Measurements from ENCODE around the gene SORL1. TPM values are rescaled to one million over a fixed set of nuclear protein-coding genes. Genes with fewer than 3 reads are reported as not detected.

SORL1 gene
- total and polyA plus RNA-seq, 2 of the 13 experiments (the other 11 are each of a cell fraction or from before 2014, with no cell fraction given) = 21.3 to 148 TPM

DNA sequence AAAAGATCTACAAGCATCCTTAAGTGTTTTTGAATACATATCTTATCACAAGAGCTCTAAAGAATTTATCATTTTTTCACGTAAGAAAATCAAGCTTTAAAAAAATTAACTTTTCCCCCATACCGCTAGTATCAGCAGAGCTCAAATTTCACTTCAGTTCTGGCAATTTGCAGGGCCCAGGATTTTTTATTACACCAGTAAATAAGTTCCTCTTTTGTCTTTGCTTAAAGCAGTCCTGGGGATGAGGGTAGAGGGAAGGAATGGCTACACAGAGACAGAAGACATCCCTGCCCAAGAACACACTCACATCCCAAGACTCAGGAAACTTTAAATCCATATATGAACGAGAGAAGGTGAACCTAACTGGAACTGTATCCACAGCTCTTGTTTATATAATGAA is 22.6 kb upstream of the SORL1 start:
- Histone ChIP-seq H3K79me2 (ENCODE audit: insufficient read depth, low read length) (no peaks in the 10 kb centered on the region), H3K9ac (ENCODE audit: insufficient read depth, low read depth, low read length) (no peak overlapping the region), H3K27me3 (ENCODE audit: control insufficient read depth in 1 of 2, insufficient read depth in 2 of 2, low read length in 2 of 2) (peaks cover 0 to 19% of the 10 kb centered on the region in 2 experiments; a peak in 4 of 5 replicates), H4K20me1 (ENCODE audit: insufficient read depth, low read length) (no peaks in the 10 kb centered on the region), H3K4me1 (ENCODE audit: insufficient read depth, low read length) (peaks cover 9% of the 10 kb centered on the region), H3K9me3 (ENCODE audit: low read length) (no peaks in the 10 kb centered on the region), H3K4me3 (replicated peaks in 1 of 3; ENCODE audit: insufficient read depth in 1 of 3, low read depth in 2 of 3, low read length in 3 of 3) (no peak overlapping the region), H3K36me3 (replicated peaks in 1 of 2; ENCODE audit: control insufficient read depth in 1 of 2, insufficient read depth in 2 of 2, low read length in 2 of 2) (no peaks in the 10 kb centered on the region), H3K27ac (ENCODE audit: extremely low read length, insufficient read depth, low read length) (no peak overlapping the region), H2AFZ (ENCODE audit: low read length) (no peak overlapping the region), H3K4me2 (ENCODE audit: low read depth, low read length) (no peak overlapping the region)
- CTCF ChIA-PET (ENCODE audit: low intra/inter-chr PET ratio, low total read pairs) = no interaction called here
- DNase-seq (ENCODE audit: low spot score) = no peak
- no peak for FAIRE-seq
- WGBS (ENCODE audit: low lambda C conversion rate) = 25% methylated on average over 3 of the region's 3 CpGs
- TF ChIP-seq FOXP1 (IDR thresholded peaks at IDR 0.05) = no peak
- no peak for TF ChIP-seq FOXP1 (CRISPR knock-in tag; IDR thresholded peaks at IDR 0.05)
- no peak for TF ChIP-seq HIVEP1 (CRISPR knock-in tag; IDR thresholded peaks at IDR 0.05)
- no peak for TF ChIP-seq ZNF17 (CRISPR knock-in tag; IDR thresholded peaks at IDR 0.05)
- no peak for TF ChIP-seq MIER2 (CRISPR knock-in tag; IDR thresholded peaks at IDR 0.05)
- no peak for TF ChIP-seq HNF1A (IDR thresholded peaks at IDR 0.05; ENCODE audit: low read depth)
- no peak for TF ChIP-seq HNF1A (CRISPR knock-in tag; IDR thresholded peaks at IDR 0.05; ENCODE audit: borderline replicate concordance)
- no peak for TF ChIP-seq MBNL3 (CRISPR knock-in tag; conservative IDR thresholded peaks at IDR 0.05)
- TF ChIP-seq KLF11 (CRISPR knock-in tag; IDR thresholded peaks at IDR 0.05) = no peak
- TF ChIP-seq ATF7-NPFF (CRISPR knock-in tag; IDR thresholded peaks at IDR 0.05; ENCODE audit: low read depth) = no peak
- TF ChIP-seq ZSCAN21 (CRISPR knock-in tag; IDR thresholded peaks at IDR 0.05; ENCODE audit: borderline replicate concordance) = no peak
- no peak for TF ChIP-seq ZNF597 (CRISPR knock-in tag; IDR thresholded peaks at IDR 0.05)
- TF ChIP-seq NRL (CRISPR knock-in tag; IDR thresholded peaks at IDR 0.05; ENCODE audit: borderline replicate concordance) = no peak
- no peak for TF ChIP-seq ZSCAN29 (CRISPR knock-in tag; conservative IDR thresholded peaks at IDR 0.05)
- no peak for TF ChIP-seq BCL3 (CRISPR knock-in tag; IDR thresholded peaks at IDR 0.05)
- POLR2A ChIA-PET = no interaction called here
- no peak for ATAC-seq
- BruUV-seq (replicated peaks) = no TSS peak
- in situ Hi-C loops (cut with HindIII; ENCODE audit: extremely low pct_ligation_motif_present, low pct_unique_long_range_greater_than_20kb) (no loop called here), intact Hi-C loops (cut with micrococcal nuclease; ENCODE audit: unreplicated experiment) (no loop called here)

All from HepG2 (cell line).